T-helper 1 cell (primary cell): ENCODE results near the gene RGS16.

Experiments used
- DNase-seq, 5 donors: peaks; one replicate each; pipeline ENCODE4 v3.0.0-alpha.2; 2012 to 2020

The RGS16 gene

GRCh38 chr1:182607566-182607965, 3.4 kb upstream of the RGS16 start:
- no peak for DNase-seq

- DNase-seq = no peak
These were observed 479 bp downstream of the RGS16 start for GRCh38 chr1:182603646-182604174.

- peak in 1 of 5 donors; percentile 79 for DNase-seq
These were observed 1.1 kb downstream of the RGS16 start for GRCh38 chr1:182602935-182603645.

- no peak for DNase-seq
These were observed 2.3 kb downstream of the RGS16 start for GRCh38 chr1:182601913-182602312.

GRCh38 chr1:182601416-182601786, 2.8 kb downstream of the RGS16 start:
- peak; percentile 27 to 74 (median 59) for DNase-seq

- no peak for DNase-seq
These were observed 3.3 kb downstream of the RGS16 start for GRCh38 chr1:182600745-182601415.

GRCh38 chr1:182600036-182600713, 4.0 kb downstream of the RGS16 start:
- no peak for DNase-seq

GRCh38 chr1:182599339-182599738, 4.8 kb downstream of the RGS16 start:
- DNase-seq = peak in 1 of 5 donors; percentile 33

GRCh38 chr1:182598296-182598695, 5.9 kb downstream of the RGS16 start:
- DNase-seq = no peak

GRCh38 chr1:182596934-182597333, 7.3 kb downstream of the RGS16 start:
- no peak for DNase-seq

GRCh38 chr1:182595641-182596240, 8.4 kb downstream of the RGS16 start:
- peak in 4 of 5 donors; percentile 40 to 60 (median 44) for DNase-seq

GRCh38 chr1:182589931-182590330, 14.3 kb downstream of the RGS16 start:
- no peak for DNase-seq

GRCh38 chr1:182589520-182589919, 14.7 kb downstream of the RGS16 start:
- DNase-seq = no peak

- peak in 4 of 5 donors; percentile 30 to 79 (median 52) for DNase-seq
These were observed 15.4 kb downstream of the RGS16 start, which contains the start of gene RNASEL for GRCh38 chr1:182588500-182589396. Gene RNASEL, minus strand, starts transcription at chr1:182589256. Its CDS starts 2,450 bp downstream, at chr1:182586806.

GRCh38 chr1:182587666-182588499, 16.3 kb downstream of the RGS16 start:
- no peak for DNase-seq

GRCh38 chr1:182587093-182587492, 17.1 kb downstream of the RGS16 start:
- DNase-seq = no peak

- no peak for DNase-seq
These were observed 17.8 kb downstream of the RGS16 start for GRCh38 chr1:182586380-182586779.

GRCh38 chr1:182584746-182585145, 19.4 kb downstream of the RGS16 start:
- no peak for DNase-seq

- DNase-seq = no peak
These were observed 23.5 kb downstream of the RGS16 start for GRCh38 chr1:182580736-182581135.

GRCh38 chr1:182575540-182576149, 28.5 kb downstream of the RGS16 start:
- no peak for DNase-seq
